K562 (cell line): ENCODE measurements around the gene RNF39. TPM values are rescaled to one million over a fixed set of nuclear protein-coding genes. Genes with fewer than 3 reads are reported as not detected.

Source experiments
- ATAC-seq: fragments of 200-7000 bp; cut with Tn5 transposase; 3 replicates; pipeline ENCODE4 v1.9.1; 2020; ENCODE audit warnings: moderate library complexity
- BruUV-seq: library from RNA; stranded (reverse); fragments of 400-500 nt; replicated peaks from 2 replicates; lab custom pipeline; 2021; lab: Mats Ljungman, UMichigan
- CTCF ChIA-PET: fragments of 300-600 bp; formaldehyde crosslinking; extraction: SDS; loops from one replicate; lab custom pipeline; 2021; ENCODE audit warnings: low intra/inter-chr PET ratio; lab: Yijun Ruan, JAX
- POLR2A ChIA-PET: fragments of 300-600, 350-650 bp; sonication (Branson Sonifier 250); formaldehyde crosslinking; extraction: SDS; loops from one replicate; lab custom pipeline; 2021; ENCODE audit warnings: antibody characterized with exemption, inconsistent platforms; lab: Yijun Ruan, JAX
- DNase-seq, 4 experiments: peaks; one replicate each; pipeline versions ENCODE4 v3.0.0 to v3.0.0-alpha.2; 2011 to 2018; ENCODE audit warnings: low spot score in 3 of 4, mixed read lengths in 3 of 4; ENCODE audit errors: extremely low read depth in 1 of 4
- FAIRE-seq: peaks from 2 replicates; lab custom pipeline; 2011; peaks lifted over from hg19 to GRCh38; lab: Jason Lieb, UNC
- H2AFZ ChIP-seq: 2 replicates; pipeline ENCODE4 v1.6.0; 2011; ENCODE audit warnings: low read depth, low read length, control low read depth, inconsistent platforms
- H3K27ac ChIP-seq: fragments of 200-600 bp; 3 replicates; pipeline ENCODE4 v1.8.0; 2011; ENCODE audit warnings: low read depth, mild to moderate bottlenecking, control low read depth, inconsistent platforms, low read length, moderate library complexity, mixed read lengths; ENCODE audit errors: extremely low read depth
- H3K27me3 ChIP-seq, 2 experiments: fragments of 300-600 bp in 1 of 2; 2 replicates in 1 of 2; 3 replicates in 1 of 2; pipeline versions ENCODE4 v1.6.0 to v1.8.0; 2011; ENCODE audit warnings: inconsistent platforms in 2 of 2, low read length in 2 of 2, mild to moderate bottlenecking in 1 of 2, mixed read lengths in 1 of 2, moderate library complexity in 1 of 2; ENCODE audit not compliant: control insufficient read depth in 2 of 2, insufficient read depth in 2 of 2
- H3K36me3 ChIP-seq: fragments of 300-600 bp; 3 replicates; pipeline ENCODE4 v1.8.0; 2011; ENCODE audit warnings: mild to moderate bottlenecking, low read length, inconsistent platforms; ENCODE audit not compliant: control insufficient read depth, insufficient read depth
- H3K4me1 ChIP-seq, 2 experiments: fragments of 200-600 bp in 1 of 2; replicated peaks in 1 of 2; 2 replicates in 1 of 2; 3 replicates in 1 of 2; pipeline versions ENCODE4 v1.5.1 to v1.8.0; 2011; ENCODE audit warnings: inconsistent platforms in 2 of 2, low read length in 2 of 2, mild to moderate bottlenecking in 1 of 2, mixed read lengths in 1 of 2, moderate library complexity in 1 of 2; ENCODE audit not compliant: control insufficient read depth in 2 of 2, insufficient read depth in 2 of 2
- H3K4me2 ChIP-seq: 2 replicates; pipeline ENCODE4 v1.6.1; 2011; ENCODE audit warnings: low read length, control low read depth, inconsistent platforms, mixed read lengths; ENCODE audit not compliant: insufficient read depth
- H3K4me3 ChIP-seq: fragments of 200-600 bp; sonication (generic), shearing (Covaris generic); 2 replicates; pipeline ENCODE4 v1.5.1; 2016; ENCODE audit warnings: control low read depth, inconsistent platforms
- H3K79me2 ChIP-seq: fragments of 200-600 bp; 3 replicates; pipeline ENCODE4 v1.8.0; 2011; ENCODE audit warnings: low read length, inconsistent platforms; ENCODE audit not compliant: control insufficient read depth, insufficient read depth
- H3K9ac ChIP-seq, 2 experiments: 2 replicates each; pipeline versions ENCODE4 v1.6.0 to v1.6.1; 2011; ENCODE audit warnings: low read depth in 2 of 2, low read length in 2 of 2, control low read depth in 1 of 2, inconsistent platforms in 1 of 2, mild to moderate bottlenecking in 1 of 2, mixed read lengths in 1 of 2; ENCODE audit not compliant: insufficient read depth in 1 of 2
- H3K9me1 ChIP-seq: one replicate; pipeline ENCODE4 v1.6.0; 2011; ENCODE audit warnings: inconsistent platforms, mild to moderate bottlenecking, low read length, moderate library complexity; ENCODE audit not compliant: control insufficient read depth, insufficient read depth
- H3K9me3 ChIP-seq: replicated peaks from 2 replicates; pipeline ENCODE4 v1.5.1; 2011; ENCODE audit warnings: low read depth, low read length, inconsistent platforms; ENCODE audit not compliant: control insufficient read depth, insufficient read depth
- H4K20me1 ChIP-seq: replicated peaks from 2 replicates; pipeline ENCODE4 v1.6.1; 2011; ENCODE audit warnings: low read length, inconsistent platforms, mixed read lengths; ENCODE audit not compliant: control insufficient read depth, insufficient read depth
- ARID1B ChIP-seq: fragments of 450-650 bp; IDR thresholded peaks from 2 replicates; pipeline ENCODE4 v1.6.1; 2016; ENCODE audit warnings: antibody characterized with exemption, mild to moderate bottlenecking, inconsistent platforms
- CC2D1A ChIP-seq: fragments of 450-650 bp; IDR thresholded peaks from 2 replicates; pipeline ENCODE4 v1.6.1; 2017; ENCODE audit warnings: mild to moderate bottlenecking
- ETV6 ChIP-seq, 3 experiments: fragments of 150-350 bp in 1 of 3; sonication (generic) in 1 of 3; formaldehyde crosslinking in 1 of 3; IDR thresholded peaks; 2 replicates each; pipeline versions ENCODE4 v1.6.1 to v1.8.0; 2014 to 2022; ENCODE audit warnings: borderline replicate concordance in 2 of 3, low read depth in 2 of 3, antibody characterized with exemption in 1 of 3, low read length in 1 of 3, mild to moderate bottlenecking in 1 of 3, missing genetic modification reagents in 1 of 3
- L3MBTL2 ChIP-seq: fragments of 450-650 bp; IDR thresholded peaks from 2 replicates; pipeline ENCODE4 v1.6.1; 2016; ENCODE audit warnings: mild to moderate bottlenecking, moderate library complexity
- MIER1 ChIP-seq: fragments of 450-650 bp; IDR thresholded peaks from 2 replicates; pipeline ENCODE4 v1.6.1; 2016; ENCODE audit warnings: antibody characterized with exemption, mild to moderate bottlenecking, low read depth
- SLC30A9 ChIP-seq: fragments of 250-450 bp; sonication (Bioruptor Pico); IDR thresholded peaks from 2 replicates; pipeline ENCODE4 v1.8.0; 2022; ENCODE audit warnings: mild to moderate bottlenecking, moderate library complexity
- ZNF589 ChIP-seq: fragments of 200-800 bp; sonication (Bioruptor generic); IDR thresholded peaks from 2 replicates; pipeline ENCODE4 v1.6.1; 2016; ENCODE audit warnings: low read depth, missing genetic modification characterization, missing compliant biosample characterization
- WGBS: fragments of 100-300 bp; shearing (Covaris generic); methylation state at CpG from one replicate; pipeline ENCODE4 v1.1.6; 2016; ENCODE audit warnings: low coverage, mixed read lengths; ENCODE audit not compliant: insufficient coverage; ENCODE audit errors: missing lambda C conversion rate; 5-methylcytosine and 5-hydroxymethylcytosine counted together
- in situ Hi-C: fragments of 300-500 bp; cut with MboI; formaldehyde crosslinking; loops from 4 replicates; pipeline ENCODE4 v1.15.0; 2018; ENCODE audit warnings: inconsistent platforms, mixed read lengths
- intact Hi-C: fragments of 100-400 bp; cut with micrococcal nuclease; formaldehyde crosslinking; loops from 2 replicates; pipeline ENCODE4 v1.14.2; 2022
- polyA plus RNA-seq, 8 experiments: library from polyadenylated mRNA; depleted of rRNA in 4 of 8; stranded (reverse) in 5 of 8; unstranded in 3 of 8; fragments of >200 nt; fragmentation: Nextera tagmentation in 2 of 8; fragmentation: Illumina TruSeq in 1 of 8; extraction: Ambion mirVana in 2 of 8; extraction: Trizol in 1 of 8; gene quantifications; 2 replicates each; pipeline versions ENCODE4 v1.2.1 to v1.2.3, GENCODE V29; 2011 to 2014; ENCODE audit warnings: inconsistent platforms in 1 of 8, missing spikeins in 1 of 8
- total RNA-seq, 7 experiments: library from RNA; depleted of rRNA in 6 of 7; stranded (reverse); fragments of >200 nt in 6 of 7; fragmentation: Illumina TruSeq in 2 of 7; extraction: Trizol in 2 of 7; gene quantifications; 2 replicates each; pipeline versions ENCODE4 v1.2.1 to v1.2.3, GENCODE V29; 2011 to 2021; ENCODE audit warnings: low replicate concordance in 1 of 7
- TF ChIP-seq, protein P1 (sequence below): fragments of 450-650 bp; IDR thresholded peaks from 2 replicates; pipeline ENCODE4 v1.6.1; 2016; ENCODE audit warnings: mild to moderate bottlenecking, moderate library complexity

Gene RNF39
- total and polyA plus RNA-seq, 9 of the 15 experiments (the other 6 are each of a cell fraction or from before 2014, with no cell fraction given) = not detected

DNA sequence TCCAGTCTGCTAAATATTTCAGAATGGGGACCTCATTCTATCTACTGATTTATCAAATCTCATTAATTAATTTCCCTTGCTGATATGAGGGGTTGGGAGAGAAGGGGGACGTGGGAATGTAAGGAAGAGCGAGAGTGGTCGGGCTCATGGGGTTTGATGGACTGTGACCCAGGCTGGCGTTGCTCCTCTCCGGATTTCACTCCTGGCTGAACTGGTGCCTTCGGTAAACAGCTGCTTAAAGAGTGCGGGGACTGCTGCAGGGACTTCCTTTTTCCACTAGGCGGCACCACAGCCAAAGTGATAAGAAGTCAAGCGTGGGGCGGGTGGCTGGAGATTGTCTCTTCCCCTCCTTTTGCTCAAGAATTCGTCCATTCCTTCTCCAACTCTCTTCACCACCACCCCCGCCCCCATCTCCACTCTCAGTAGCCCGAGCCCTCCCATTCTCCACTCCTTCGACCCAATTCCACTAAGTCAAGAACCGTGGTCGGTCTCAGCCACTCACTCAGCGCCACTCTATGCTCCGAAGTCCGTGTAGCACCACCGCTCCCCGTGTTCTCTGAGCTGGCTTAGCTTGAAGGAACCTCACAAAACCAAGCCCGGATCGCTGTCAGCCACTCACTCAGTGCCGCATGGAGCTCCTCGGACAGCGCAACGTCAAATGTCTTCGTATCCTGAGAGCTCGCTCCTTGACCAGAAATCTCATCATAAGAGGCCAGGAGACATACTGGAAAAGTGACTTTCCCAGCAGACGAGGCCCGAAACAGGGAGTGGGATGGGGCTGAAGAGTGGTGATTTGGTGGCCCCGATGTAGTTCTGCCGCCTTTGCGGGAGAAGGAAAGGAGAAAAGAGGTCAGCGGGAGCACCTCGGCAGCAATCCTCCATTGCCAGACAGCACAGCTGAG is 27.7 kb upstream of the RNF39 start:
- no TSS peak for BruUV-seq
- TF ChIP-seq SLC30A9 (CRISPR knock-in tag) = no peak
- peak; percentile 78 for TF ChIP-seq CC2D1A
- TF ChIP-seq ETV6 (IDR thresholded peaks at IDR 0.05; ENCODE audit: borderline replicate concordance in 1 of 2, low read depth in 2 of 2, low read length in 1 of 2) = no peak
- TF ChIP-seq ETV6 (CRISPR knock-in tag; IDR thresholded peaks at IDR 0.05; ENCODE audit: borderline replicate concordance) = no peak
- no peak for TF ChIP-seq ZNF589
- TF ChIP-seq, protein P1, sequence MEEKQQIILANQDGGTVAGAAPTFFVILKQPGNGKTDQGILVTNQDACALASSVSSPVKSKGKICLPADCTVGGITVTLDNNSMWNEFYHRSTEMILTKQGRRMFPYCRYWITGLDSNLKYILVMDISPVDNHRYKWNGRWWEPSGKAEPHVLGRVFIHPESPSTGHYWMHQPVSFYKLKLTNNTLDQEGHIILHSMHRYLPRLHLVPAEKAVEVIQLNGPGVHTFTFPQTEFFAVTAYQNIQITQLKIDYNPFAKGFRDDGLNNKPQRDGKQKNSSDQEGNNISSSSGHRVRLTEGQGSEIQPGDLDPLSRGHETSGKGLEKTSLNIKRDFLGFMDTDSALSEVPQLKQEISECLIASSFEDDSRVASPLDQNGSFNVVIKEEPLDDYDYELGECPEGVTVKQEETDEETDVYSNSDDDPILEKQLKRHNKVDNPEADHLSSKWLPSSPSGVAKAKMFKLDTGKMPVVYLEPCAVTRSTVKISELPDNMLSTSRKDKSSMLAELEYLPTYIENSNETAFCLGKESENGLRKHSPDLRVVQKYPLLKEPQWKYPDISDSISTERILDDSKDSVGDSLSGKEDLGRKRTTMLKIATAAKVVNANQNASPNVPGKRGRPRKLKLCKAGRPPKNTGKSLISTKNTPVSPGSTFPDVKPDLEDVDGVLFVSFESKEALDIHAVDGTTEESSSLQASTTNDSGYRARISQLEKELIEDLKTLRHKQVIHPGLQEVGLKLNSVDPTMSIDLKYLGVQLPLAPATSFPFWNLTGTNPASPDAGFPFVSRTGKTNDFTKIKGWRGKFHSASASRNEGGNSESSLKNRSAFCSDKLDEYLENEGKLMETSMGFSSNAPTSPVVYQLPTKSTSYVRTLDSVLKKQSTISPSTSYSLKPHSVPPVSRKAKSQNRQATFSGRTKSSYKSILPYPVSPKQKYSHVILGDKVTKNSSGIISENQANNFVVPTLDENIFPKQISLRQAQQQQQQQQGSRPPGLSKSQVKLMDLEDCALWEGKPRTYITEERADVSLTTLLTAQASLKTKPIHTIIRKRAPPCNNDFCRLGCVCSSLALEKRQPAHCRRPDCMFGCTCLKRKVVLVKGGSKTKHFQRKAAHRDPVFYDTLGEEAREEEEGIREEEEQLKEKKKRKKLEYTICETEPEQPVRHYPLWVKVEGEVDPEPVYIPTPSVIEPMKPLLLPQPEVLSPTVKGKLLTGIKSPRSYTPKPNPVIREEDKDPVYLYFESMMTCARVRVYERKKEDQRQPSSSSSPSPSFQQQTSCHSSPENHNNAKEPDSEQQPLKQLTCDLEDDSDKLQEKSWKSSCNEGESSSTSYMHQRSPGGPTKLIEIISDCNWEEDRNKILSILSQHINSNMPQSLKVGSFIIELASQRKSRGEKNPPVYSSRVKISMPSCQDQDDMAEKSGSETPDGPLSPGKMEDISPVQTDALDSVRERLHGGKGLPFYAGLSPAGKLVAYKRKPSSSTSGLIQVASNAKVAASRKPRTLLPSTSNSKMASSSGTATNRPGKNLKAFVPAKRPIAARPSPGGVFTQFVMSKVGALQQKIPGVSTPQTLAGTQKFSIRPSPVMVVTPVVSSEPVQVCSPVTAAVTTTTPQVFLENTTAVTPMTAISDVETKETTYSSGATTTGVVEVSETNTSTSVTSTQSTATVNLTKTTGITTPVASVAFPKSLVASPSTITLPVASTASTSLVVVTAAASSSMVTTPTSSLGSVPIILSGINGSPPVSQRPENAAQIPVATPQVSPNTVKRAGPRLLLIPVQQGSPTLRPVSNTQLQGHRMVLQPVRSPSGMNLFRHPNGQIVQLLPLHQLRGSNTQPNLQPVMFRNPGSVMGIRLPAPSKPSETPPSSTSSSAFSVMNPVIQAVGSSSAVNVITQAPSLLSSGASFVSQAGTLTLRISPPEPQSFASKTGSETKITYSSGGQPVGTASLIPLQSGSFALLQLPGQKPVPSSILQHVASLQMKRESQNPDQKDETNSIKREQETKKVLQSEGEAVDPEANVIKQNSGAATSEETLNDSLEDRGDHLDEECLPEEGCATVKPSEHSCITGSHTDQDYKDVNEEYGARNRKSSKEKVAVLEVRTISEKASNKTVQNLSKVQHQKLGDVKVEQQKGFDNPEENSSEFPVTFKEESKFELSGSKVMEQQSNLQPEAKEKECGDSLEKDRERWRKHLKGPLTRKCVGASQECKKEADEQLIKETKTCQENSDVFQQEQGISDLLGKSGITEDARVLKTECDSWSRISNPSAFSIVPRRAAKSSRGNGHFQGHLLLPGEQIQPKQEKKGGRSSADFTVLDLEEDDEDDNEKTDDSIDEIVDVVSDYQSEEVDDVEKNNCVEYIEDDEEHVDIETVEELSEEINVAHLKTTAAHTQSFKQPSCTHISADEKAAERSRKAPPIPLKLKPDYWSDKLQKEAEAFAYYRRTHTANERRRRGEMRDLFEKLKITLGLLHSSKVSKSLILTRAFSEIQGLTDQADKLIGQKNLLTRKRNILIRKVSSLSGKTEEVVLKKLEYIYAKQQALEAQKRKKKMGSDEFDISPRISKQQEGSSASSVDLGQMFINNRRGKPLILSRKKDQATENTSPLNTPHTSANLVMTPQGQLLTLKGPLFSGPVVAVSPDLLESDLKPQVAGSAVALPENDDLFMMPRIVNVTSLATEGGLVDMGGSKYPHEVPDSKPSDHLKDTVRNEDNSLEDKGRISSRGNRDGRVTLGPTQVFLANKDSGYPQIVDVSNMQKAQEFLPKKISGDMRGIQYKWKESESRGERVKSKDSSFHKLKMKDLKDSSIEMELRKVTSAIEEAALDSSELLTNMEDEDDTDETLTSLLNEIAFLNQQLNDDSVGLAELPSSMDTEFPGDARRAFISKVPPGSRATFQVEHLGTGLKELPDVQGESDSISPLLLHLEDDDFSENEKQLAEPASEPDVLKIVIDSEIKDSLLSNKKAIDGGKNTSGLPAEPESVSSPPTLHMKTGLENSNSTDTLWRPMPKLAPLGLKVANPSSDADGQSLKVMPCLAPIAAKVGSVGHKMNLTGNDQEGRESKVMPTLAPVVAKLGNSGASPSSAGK = 0 out of 2 replicates have a peak, but pooled peaks have one; percentile 24
- 0 out of 2 replicates have a peak, but pooled peaks have one; percentile 26 for TF ChIP-seq L3MBTL2
- peak; percentile 34; the same call in 1 of the 2 replicates for TF ChIP-seq ARID1B
- TF ChIP-seq MIER1 = no peak

More for the DNA sequence above, 27.7 kb upstream of the RNF39 start:
- H3K4me2 ChIP-seq = peak overlapping the region; percentile 86
- H2AFZ ChIP-seq = peak overlapping the region; percentile 98
- 35% methylated on average over 35 of the region's 36 CpGs for WGBS
- no peak overlapping the region for H3K4me3 ChIP-seq
- no peak overlapping the region for H3K27ac ChIP-seq
- FAIRE-seq (peak; percentile 97), ATAC-seq (peak; percentile 87), DNase-seq (peak; percentile 88 to 93 (median 88))
- H3K9ac ChIP-seq = peak overlapping the region in 1 of 2 experiments; percentile 80; a peak in 2 of 4 replicates
- H4K20me1 ChIP-seq = no peaks in the 10 kb centered on the region
- intact Hi-C loops (loop anchor here (1.0 to 10.0 kb wide), 5 partner anchors 28 to 294 kb away; partner anchors contain the start of gene PPP1R11), in situ Hi-C loops (no loop called here)
- no peaks in the 10 kb centered on the region for H3K9me3 ChIP-seq
- H3K4me1 ChIP-seq = peaks cover 25 to 34% of the 10 kb centered on the region in 2 experiments
- CTCF ChIA-PET = interaction anchor here (0.7 to 4.2 kb wide), 6 partner anchors 27 to 294 kb away, joined by 3 to 66 read pairs (median 6); no protein-coding TSS in a partner anchor
- POLR2A ChIA-PET = interaction anchor here (0.7 to 1.3 kb wide), 5 partner anchors 23 to 466 kb away, joined by 3 to 5 read pairs (median 3); partner anchors contain the start of gene POLR1H
- no peaks in the 10 kb centered on the region for H3K79me2 ChIP-seq
- H3K36me3 ChIP-seq = no peaks in the 10 kb centered on the region
- H3K27me3 ChIP-seq = peaks cover 17 to 29% of the 10 kb centered on the region in 2 experiments; a peak in 4 of 5 replicates
- H3K9me1 ChIP-seq = no peaks in the 10 kb centered on the region
